NCI-H510A treated with DMSO at 0.1 percent for 48 hours (cell line): ENCODE results near the gene ALDH1B1.

ENCODE experiments used
- DNase-seq: peaks from one replicate; lab custom pipeline; 2025; lab: John Stamatoyannopoulos, UW

Gene ALDH1B1

GRCh38 chr9:38440516-38440915 is 48.0 kb downstream of the ALDH1B1 start:
- no peak for DNase-seq

- no peak for DNase-seq
These were observed 49.0 kb downstream of the ALDH1B1 start for GRCh38 chr9:38441347-38442085.

GRCh38 chr9:38442473-38443096 is 50.1 kb downstream of the ALDH1B1 start:
- no peak for DNase-seq

- DNase-seq, result no peak
These were observed 50.7 kb downstream of the ALDH1B1 start for GRCh38 chr9:38443181-38443580.

- DNase-seq, result no peak
These were observed 51.1 kb downstream of the ALDH1B1 start for GRCh38 chr9:38443597-38443996.

- no peak for DNase-seq
These were observed 52.9 kb downstream of the ALDH1B1 start for GRCh38 chr9:38445154-38446043.

GRCh38 chr9:38447703-38448102 is 55.2 kb downstream of the ALDH1B1 start:
- DNase-seq, result no peak
